ENCODE data around the gene ARHGAP15. TPM values are rescaled to one million over a fixed set of nuclear protein-coding genes. Genes with fewer than 3 reads are reported as not detected.

ARHGAP15 gene
- total and polyA plus RNA-seq, 2 experiments from 2014 or later: 0.26 TPM; not detected in 1

DNA sequence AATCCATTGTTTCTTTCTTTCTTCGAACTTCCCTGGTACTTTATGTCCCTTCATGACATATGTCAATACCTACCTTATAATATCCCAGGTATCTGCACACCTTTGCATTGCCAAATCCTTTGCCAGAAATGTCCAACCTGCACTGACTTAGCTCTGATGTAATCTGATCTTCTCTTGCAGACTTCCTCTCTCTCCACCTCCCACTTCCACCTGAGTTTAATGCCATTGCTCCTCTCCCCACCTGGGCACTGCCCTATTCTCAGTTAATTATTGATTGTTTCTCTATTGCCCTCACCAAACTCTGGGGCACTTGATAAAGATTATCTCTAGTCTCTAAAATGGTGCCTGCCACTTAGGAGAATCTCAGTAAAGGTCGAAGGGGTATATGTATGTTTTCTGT is 23.0 kb downstream of the ARHGAP15 start:
- Histone ChIP-seq H3F3A (replicated peaks; ENCODE audit: low read depth) (no peaks in the 10 kb centered on the region), H3K36me3 (ENCODE audit: insufficient read depth) (no peaks in the 10 kb centered on the region), H3K9me2 (ENCODE audit: insufficient read depth) (0 out of 2 replicates have a peak, but pooled peaks cover 9% of the 10 kb centered on the region), H3K4me3 (no peak overlapping the region), H4K20me1 (replicated peaks; ENCODE audit: insufficient read depth) (no peaks in the 10 kb centered on the region), H3K79me2 (replicated peaks; ENCODE audit: insufficient read depth) (no peaks in the 10 kb centered on the region), H3K27me3 (ENCODE audit: insufficient read depth) (no peaks in the 10 kb centered on the region), H3K4me1 (ENCODE audit: insufficient read depth) (peaks cover 11% of the 10 kb centered on the region; the same call in 1 of the 2 replicates), H2AFZ (no peak overlapping the region), H3K27ac (ENCODE audit: low read depth) (no peak overlapping the region), H3K4me2 (no peak overlapping the region)
- H3K36me3 Mint-ChIP-seq (ENCODE audit: low read depth): no peaks in the 10 kb centered on the region
- H3K9me3 Mint-ChIP-seq: no peaks in the 10 kb centered on the region
- H3K4me1 Mint-ChIP-seq: peaks cover 15% of the 10 kb centered on the region
- H3K27me3 Mint-ChIP-seq (ENCODE audit: insufficient read depth, low read depth, poor library complexity): peaks cover 2% of the 10 kb centered on the region
- ATAC-seq: no peak
- H3K4me3 Mint-ChIP-seq: no peak overlapping the region
- no peak for TF ChIP-seq EZH2 (IDR thresholded peaks at IDR 0.05; ENCODE audit: low read depth, unreplicated experiment)
- TF ChIP-seq NANOG (IDR thresholded peaks at IDR 0.05; ENCODE audit: borderline replicate concordance): no peak
- TF ChIP-seq POLR2AphosphoS5 (IDR thresholded peaks at IDR 0.05; ENCODE audit: low read depth): no peak
- no peak for TF ChIP-seq ZNF331 (CRISPR knock-in tag; IDR thresholded peaks at IDR 0.05; ENCODE audit: low read depth)
- TF ChIP-seq, protein P1, sequence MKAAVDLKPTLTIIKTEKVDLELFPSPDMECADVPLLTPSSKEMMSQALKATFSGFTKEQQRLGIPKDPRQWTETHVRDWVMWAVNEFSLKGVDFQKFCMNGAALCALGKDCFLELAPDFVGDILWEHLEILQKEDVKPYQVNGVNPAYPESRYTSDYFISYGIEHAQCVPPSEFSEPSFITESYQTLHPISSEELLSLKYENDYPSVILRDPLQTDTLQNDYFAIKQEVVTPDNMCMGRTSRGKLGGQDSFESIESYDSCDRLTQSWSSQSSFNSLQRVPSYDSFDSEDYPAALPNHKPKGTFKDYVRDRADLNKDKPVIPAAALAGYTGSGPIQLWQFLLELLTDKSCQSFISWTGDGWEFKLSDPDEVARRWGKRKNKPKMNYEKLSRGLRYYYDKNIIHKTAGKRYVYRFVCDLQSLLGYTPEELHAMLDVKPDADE (IDR thresholded peaks at IDR 0.05): no peak
- no peak for TF ChIP-seq ZNF114 (CRISPR knock-in tag; IDR thresholded peaks at IDR 0.05)
- no peak for DNase-seq (ENCODE audit: low spot score)
- H3K27ac Mint-ChIP-seq: no peak overlapping the region

- Histone ChIP-seq H3K27me3 (ENCODE audit: insufficient read depth) (no peaks in the 10 kb centered on the region), H3K79me2 (replicated peaks; ENCODE audit: insufficient read depth) (no peaks in the 10 kb centered on the region), H3K4me2 (no peak overlapping the region), H3K27ac (ENCODE audit: low read depth) (no peak overlapping the region), H3K4me1 (ENCODE audit: insufficient read depth) (peaks cover 11% of the 10 kb centered on the region; the same call in 1 of the 2 replicates), H4K20me1 (replicated peaks; ENCODE audit: insufficient read depth) (no peaks in the 10 kb centered on the region), H3K4me3 (no peak overlapping the region), H2AFZ (no peak overlapping the region), H3F3A (replicated peaks; ENCODE audit: low read depth) (no peaks in the 10 kb centered on the region), H3K36me3 (ENCODE audit: insufficient read depth) (no peaks in the 10 kb centered on the region), H3K9me2 (ENCODE audit: insufficient read depth) (0 out of 2 replicates have a peak, but pooled peaks cover 9% of the 10 kb centered on the region)
- Mint-ChIP-seq H3K27me3 (ENCODE audit: insufficient read depth, low read depth, poor library complexity) (peaks cover 2% of the 10 kb centered on the region), H3K4me1 (peaks cover 15% of the 10 kb centered on the region), H3K27ac (no peak overlapping the region), H3K36me3 (ENCODE audit: low read depth) (no peaks in the 10 kb centered on the region), H3K4me3 (no peak overlapping the region), H3K9me3 (no peaks in the 10 kb centered on the region)
- DNase-seq (ENCODE audit: low spot score): no peak
- ATAC-seq: no peak
- TF ChIP-seq ZNF462 (CRISPR knock-in tag; IDR thresholded peaks at IDR 0.05) (no peak), NANOG (IDR thresholded peaks at IDR 0.05; ENCODE audit: borderline replicate concordance) (no peak), ZNF114 (CRISPR knock-in tag; IDR thresholded peaks at IDR 0.05) (no peak), EZH2phosphoT487 (IDR thresholded peaks at IDR 0.05; ENCODE audit: unreplicated experiment) (no peak), STAT1 (IDR thresholded peaks at IDR 0.05; ENCODE audit: unreplicated experiment) (no peak), JUNB (IDR thresholded peaks at IDR 0.05; ENCODE audit: unreplicated experiment) (no peak)
- TF ChIP-seq, protein P2, sequence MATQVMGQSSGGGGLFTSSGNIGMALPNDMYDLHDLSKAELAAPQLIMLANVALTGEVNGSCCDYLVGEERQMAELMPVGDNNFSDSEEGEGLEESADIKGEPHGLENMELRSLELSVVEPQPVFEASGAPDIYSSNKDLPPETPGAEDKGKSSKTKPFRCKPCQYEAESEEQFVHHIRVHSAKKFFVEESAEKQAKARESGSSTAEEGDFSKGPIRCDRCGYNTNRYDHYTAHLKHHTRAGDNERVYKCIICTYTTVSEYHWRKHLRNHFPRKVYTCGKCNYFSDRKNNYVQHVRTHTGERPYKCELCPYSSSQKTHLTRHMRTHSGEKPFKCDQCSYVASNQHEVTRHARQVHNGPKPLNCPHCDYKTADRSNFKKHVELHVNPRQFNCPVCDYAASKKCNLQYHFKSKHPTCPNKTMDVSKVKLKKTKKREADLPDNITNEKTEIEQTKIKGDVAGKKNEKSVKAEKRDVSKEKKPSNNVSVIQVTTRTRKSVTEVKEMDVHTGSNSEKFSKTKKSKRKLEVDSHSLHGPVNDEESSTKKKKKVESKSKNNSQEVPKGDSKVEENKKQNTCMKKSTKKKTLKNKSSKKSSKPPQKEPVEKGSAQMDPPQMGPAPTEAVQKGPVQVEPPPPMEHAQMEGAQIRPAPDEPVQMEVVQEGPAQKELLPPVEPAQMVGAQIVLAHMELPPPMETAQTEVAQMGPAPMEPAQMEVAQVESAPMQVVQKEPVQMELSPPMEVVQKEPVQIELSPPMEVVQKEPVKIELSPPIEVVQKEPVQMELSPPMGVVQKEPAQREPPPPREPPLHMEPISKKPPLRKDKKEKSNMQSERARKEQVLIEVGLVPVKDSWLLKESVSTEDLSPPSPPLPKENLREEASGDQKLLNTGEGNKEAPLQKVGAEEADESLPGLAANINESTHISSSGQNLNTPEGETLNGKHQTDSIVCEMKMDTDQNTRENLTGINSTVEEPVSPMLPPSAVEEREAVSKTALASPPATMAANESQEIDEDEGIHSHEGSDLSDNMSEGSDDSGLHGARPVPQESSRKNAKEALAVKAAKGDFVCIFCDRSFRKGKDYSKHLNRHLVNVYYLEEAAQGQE (IDR thresholded peaks at IDR 0.05; ENCODE audit: unreplicated experiment): no peak
Observed at GRCh38 chr2:143152637-143153036, 23.4 kb downstream of the ARHGAP15 start.

All from GM23338 (cell line).